Upper lobe of left lung (tissue), 4 donors: ENCODE measurements around the gene MC4R.

ENCODE experiments used
- CTCF ChIP-seq, 6 experiments: fragments of 450-650 bp in 4 of 6; fragments of 200-600 bp in 2 of 6; sonication (generic) in 2 of 6; IDR thresholded peaks; one replicate each; pipeline ENCODE4 v1.5.1; 2016 to 2019; ENCODE audit warnings: antibody characterized with exemption in 6 of 6
- EP300 ChIP-seq, 4 donors: sonication (generic); formaldehyde crosslinking; IDR thresholded peaks; one replicate each; pipeline ENCODE4 v1.5.1; 2017; ENCODE audit warnings: antibody characterized with exemption in 4 of 4, control low read depth in 2 of 4
- POLR2AphosphoS5 ChIP-seq, 2 donors: sonication (generic); formaldehyde crosslinking; IDR thresholded peaks; one replicate each; pipeline ENCODE4 v1.5.1; 2017; ENCODE audit warnings: antibody characterized with exemption in 2 of 2

GRCh38 chr18:60358516-60358915 lies 14.1 kb downstream of the MC4R start:
- TF ChIP-seq CTCF (IDR thresholded peaks at IDR 0.05) (no peak), POLR2AphosphoS5 (IDR thresholded peaks at IDR 0.05) (no peak), EP300 (IDR thresholded peaks at IDR 0.05) (no peak)
